WTC11 (cell line): ENCODE measurements around the gene YTHDC2. TPM values are rescaled to one million over a fixed set of nuclear protein-coding genes. Genes with fewer than 3 reads are reported as not detected.

ENCODE experiments used
- ATAC-seq: fragments of 200-7000 bp; cut with Tn5 transposase; 2 replicates; pipeline ENCODE4 v1.10.0; 2021; ENCODE audit warnings: mild to moderate bottlenecking, moderate library complexity
- CTCF ChIA-PET: fragments of 300-600 bp; sonication (Branson Sonifier 250); formaldehyde crosslinking; loops from one replicate; lab custom pipeline; 2021; ENCODE audit warnings: antibody characterized with exemption; lab: Charles Lee
- POLR2A ChIA-PET: fragments of 350-600 bp; sonication (Branson Sonifier 250); formaldehyde crosslinking; loops from one replicate; lab custom pipeline; 2021; ENCODE audit warnings: antibody characterized with exemption; lab: Charles Lee
- DNase-seq: peaks from one replicate; pipeline ENCODE4 v3.0.0; 2021; ENCODE audit warnings: low spot score
- H3K27ac Mint-ChIP-seq: 2 replicates; pipeline ENCODE4 v1.8.0; 2021; ENCODE audit warnings: mixed read lengths
- H3K27me3 Mint-ChIP-seq: 2 replicates; pipeline ENCODE4 v1.8.0; 2021; ENCODE audit warnings: low read depth, mild to moderate bottlenecking, moderate library complexity, mixed read lengths
- H3K36me3 Mint-ChIP-seq: 2 replicates; pipeline ENCODE4 v1.8.0; 2021; ENCODE audit warnings: mixed read lengths
- H3K4me1 Mint-ChIP-seq: 2 replicates; pipeline ENCODE4 v1.8.0; 2022; ENCODE audit warnings: mixed read lengths
- H3K4me3 Mint-ChIP-seq: 2 replicates; pipeline ENCODE4 v1.8.0; 2021; ENCODE audit warnings: mild to moderate bottlenecking, moderate library complexity, mixed read lengths
- H3K9me3 Mint-ChIP-seq: 2 replicates; pipeline ENCODE4 v1.8.0; 2021; ENCODE audit warnings: mixed read lengths
- ATF6 ChIP-seq: sonication (generic); formaldehyde crosslinking; IDR thresholded peaks from 2 replicates; pipeline ENCODE4 v1.8.1; 2023; ENCODE audit warnings: mild to moderate bottlenecking, missing genetic modification reagents
- E2F5 ChIP-seq: sonication (generic); formaldehyde crosslinking; IDR thresholded peaks from 2 replicates; pipeline ENCODE4 v1.8.1; 2022; ENCODE audit warnings: mild to moderate bottlenecking, moderate library complexity, missing genetic modification reagents
- ELF4 ChIP-seq: sonication (generic); formaldehyde crosslinking; IDR thresholded peaks from 2 replicates; pipeline ENCODE4 v1.8.1; 2022; ENCODE audit warnings: low read depth, mild to moderate bottlenecking, moderate library complexity, missing genetic modification reagents
- FOXJ3 ChIP-seq: sonication (generic); formaldehyde crosslinking; IDR thresholded peaks from 2 replicates; pipeline ENCODE4 v1.9.0; 2021; ENCODE audit warnings: missing genetic modification reagents, mild to moderate bottlenecking, borderline replicate concordance
- FOXP1 ChIP-seq: sonication (generic); formaldehyde crosslinking; IDR thresholded peaks from 2 replicates; pipeline ENCODE4 v1.8.0; 2022; ENCODE audit warnings: missing genetic modification reagents, mild to moderate bottlenecking, moderate library complexity, borderline replicate concordance
- HMGA2 ChIP-seq: fragments of 250-450 bp; sonication (Bioruptor Pico); IDR thresholded peaks from 2 replicates; pipeline ENCODE4 v1.4.0; 2021; ENCODE audit warnings: mild to moderate bottlenecking, moderate library complexity
- NFYB ChIP-seq: sonication (generic); formaldehyde crosslinking; conservative IDR thresholded peaks from 2 replicates; pipeline ENCODE4 v1.8.0; 2022; ENCODE audit warnings: low read depth, missing genetic modification reagents
- OVOL2 ChIP-seq: fragments of 250-450 bp; sonication (Bioruptor Pico); IDR thresholded peaks from 2 replicates; pipeline ENCODE4 v1.9.0; 2021; ENCODE audit warnings: mild to moderate bottlenecking, borderline replicate concordance
- PRRX2 ChIP-seq: fragments of 250-450 bp; sonication (Bioruptor Pico); IDR thresholded peaks from 2 replicates; pipeline ENCODE4 v1.8.0; 2021; ENCODE audit warnings: mild to moderate bottlenecking
- SMAD3 ChIP-seq: sonication (generic); formaldehyde crosslinking; IDR thresholded peaks from 2 replicates; pipeline ENCODE4 v1.8.0; 2022; ENCODE audit warnings: missing genetic modification reagents, mild to moderate bottlenecking, borderline replicate concordance
- SOX15 ChIP-seq: fragments of 250-450 bp; sonication (Bioruptor Pico); IDR thresholded peaks from 2 replicates; pipeline ENCODE4 v1.9.0; 2021; ENCODE audit warnings: mild to moderate bottlenecking
- TEAD1 ChIP-seq: sonication (generic); formaldehyde crosslinking; IDR thresholded peaks from 2 replicates; pipeline ENCODE4 v1.8.0; 2022; ENCODE audit warnings: mild to moderate bottlenecking, missing genetic modification reagents
- TEAD4 ChIP-seq: sonication (generic); formaldehyde crosslinking; IDR thresholded peaks from 2 replicates; pipeline ENCODE4 v1.8.0; 2022; ENCODE audit warnings: mild to moderate bottlenecking, missing genetic modification reagents
- TP53 ChIP-seq: sonication (generic); formaldehyde crosslinking; IDR thresholded peaks from 2 replicates; pipeline ENCODE4 v1.8.1; 2023; ENCODE audit warnings: mild to moderate bottlenecking, missing genetic modification reagents
- ZBTB21 ChIP-seq: sonication (generic); formaldehyde crosslinking; IDR thresholded peaks from 2 replicates; pipeline ENCODE4 v1.8.1; 2023; ENCODE audit warnings: mild to moderate bottlenecking, missing genetic modification reagents, borderline replicate concordance
- ZBTB43 ChIP-seq: sonication (generic); formaldehyde crosslinking; IDR thresholded peaks from 2 replicates; pipeline ENCODE4 v1.8.1; 2023; ENCODE audit warnings: mild to moderate bottlenecking, missing genetic modification reagents
- ZNF121 ChIP-seq: sonication (generic); formaldehyde crosslinking; IDR thresholded peaks from 2 replicates; pipeline ENCODE4 v1.8.0; 2023; ENCODE audit warnings: missing genetic modification reagents
- ZNF317 ChIP-seq: sonication (generic); formaldehyde crosslinking; IDR thresholded peaks from 2 replicates; pipeline ENCODE4 v1.8.1; 2023; ENCODE audit warnings: low read depth, mild to moderate bottlenecking, moderate library complexity, missing genetic modification reagents, borderline replicate concordance
- ZNF416 ChIP-seq: fragments of 250-450 bp; sonication (Bioruptor Pico); IDR thresholded peaks from 2 replicates; pipeline ENCODE4 v1.9.0; 2021; ENCODE audit warnings: mild to moderate bottlenecking, inconsistent platforms
- ZNF423 ChIP-seq: fragments of 250-450 bp; sonication (Bioruptor Pico); IDR thresholded peaks from 2 replicates; pipeline ENCODE4 v2.1.2; 2022; ENCODE audit warnings: mild to moderate bottlenecking, moderate library complexity
- total RNA-seq: library from RNA; stranded (reverse); gene quantifications from 3 replicates; pipeline ENCODE4 v1.2.3, GENCODE V29; 2021
- TF ChIP-seq, protein P1 (sequence below): fragments of 250-450 bp; sonication (Bioruptor Pico); IDR thresholded peaks from 2 replicates; pipeline ENCODE4 v2.1.2; 2022; ENCODE audit warnings: mild to moderate bottlenecking, moderate library complexity
- TF ChIP-seq, protein P2 (sequence below): fragments of 250-450 bp; sonication (Bioruptor Pico); IDR thresholded peaks from 2 replicates; pipeline ENCODE4 v1.9.0; 2021; ENCODE audit warnings: mild to moderate bottlenecking
- TF ChIP-seq, protein P3 (sequence below): fragments of 250-450 bp; sonication (Bioruptor Pico); IDR thresholded peaks from 2 replicates; pipeline ENCODE4 v1.9.0; 2021; ENCODE audit warnings: mild to moderate bottlenecking, borderline replicate concordance

The YTHDC2 gene
- total RNA-seq, 1 experiment from 2014 or later = 21.6 TPM

- TF ChIP-seq FOXP1 (CRISPR knock-in tag) = no peak
- no peak for TF ChIP-seq PRRX2
- no peak for TF ChIP-seq ELF4
- TF ChIP-seq OVOL2 (CRISPR knock-in tag) = no peak
Observed at GRCh38 chr5:113491022-113491421, 22.5 kb upstream of the YTHDC2 start (continued).

DNA sequence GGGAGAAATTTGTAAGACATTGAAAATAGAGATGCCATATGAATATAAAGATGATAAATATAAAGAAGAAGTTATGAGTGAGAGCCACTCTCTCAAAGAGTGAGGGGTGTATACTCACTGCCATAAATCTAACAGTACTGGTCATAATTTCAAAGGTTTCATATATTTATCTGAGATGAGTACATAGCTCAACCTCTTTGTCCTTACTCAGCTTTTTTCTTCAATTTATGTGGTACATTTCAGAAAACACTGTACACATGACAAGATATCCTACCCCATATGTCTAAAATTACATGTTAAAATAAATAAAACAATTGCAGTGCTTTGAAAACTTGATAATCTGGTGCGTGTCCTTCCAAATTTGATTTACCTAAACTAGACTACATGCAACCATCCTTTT, 20.0 kb upstream of the YTHDC2 start:
- no peak for DNase-seq
- H3K27me3 Mint-ChIP-seq = peaks cover 38% of the 10 kb centered on the region
- TF ChIP-seq NFYB (CRISPR knock-in tag) (no peak), ZNF423 (CRISPR knock-in tag) (no peak), FOXJ3 (CRISPR knock-in tag) (no peak), SOX15 (CRISPR knock-in tag) (no peak), ATF6 (no peak), ZNF416 (CRISPR knock-in tag) (no peak), TEAD4 (CRISPR knock-in tag) (no peak), ZNF317 (CRISPR knock-in tag) (no peak), ZBTB21 (CRISPR knock-in tag) (no peak), ZNF121 (CRISPR knock-in tag) (no peak), TP53 (CRISPR knock-in tag) (no peak), HMGA2 (CRISPR knock-in tag) (no peak), TEAD1 (no peak), SMAD3 (no peak), ZBTB43 (CRISPR knock-in tag) (no peak), E2F5 (CRISPR knock-in tag) (no peak)
- TF ChIP-seq, protein P1, sequence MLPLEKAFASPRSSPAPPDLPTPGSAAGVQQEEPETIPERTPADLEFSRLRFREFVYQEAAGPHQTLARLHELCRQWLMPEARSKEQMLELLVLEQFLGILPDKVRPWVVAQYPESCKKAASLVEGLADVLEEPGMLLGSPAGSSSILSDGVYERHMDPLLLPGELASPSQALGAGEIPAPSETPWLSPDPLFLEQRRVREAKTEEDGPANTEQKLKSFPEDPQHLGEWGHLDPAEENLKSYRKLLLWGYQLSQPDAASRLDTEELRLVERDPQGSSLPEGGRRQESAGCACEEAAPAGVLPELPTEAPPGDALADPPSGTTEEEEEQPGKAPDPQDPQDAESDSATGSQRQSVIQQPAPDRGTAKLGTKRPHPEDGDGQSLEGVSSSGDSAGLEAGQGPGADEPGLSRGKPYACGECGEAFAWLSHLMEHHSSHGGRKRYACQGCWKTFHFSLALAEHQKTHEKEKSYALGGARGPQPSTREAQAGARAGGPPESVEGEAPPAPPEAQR (CRISPR knock-in tag) = no peak
- TF ChIP-seq, protein P2, sequence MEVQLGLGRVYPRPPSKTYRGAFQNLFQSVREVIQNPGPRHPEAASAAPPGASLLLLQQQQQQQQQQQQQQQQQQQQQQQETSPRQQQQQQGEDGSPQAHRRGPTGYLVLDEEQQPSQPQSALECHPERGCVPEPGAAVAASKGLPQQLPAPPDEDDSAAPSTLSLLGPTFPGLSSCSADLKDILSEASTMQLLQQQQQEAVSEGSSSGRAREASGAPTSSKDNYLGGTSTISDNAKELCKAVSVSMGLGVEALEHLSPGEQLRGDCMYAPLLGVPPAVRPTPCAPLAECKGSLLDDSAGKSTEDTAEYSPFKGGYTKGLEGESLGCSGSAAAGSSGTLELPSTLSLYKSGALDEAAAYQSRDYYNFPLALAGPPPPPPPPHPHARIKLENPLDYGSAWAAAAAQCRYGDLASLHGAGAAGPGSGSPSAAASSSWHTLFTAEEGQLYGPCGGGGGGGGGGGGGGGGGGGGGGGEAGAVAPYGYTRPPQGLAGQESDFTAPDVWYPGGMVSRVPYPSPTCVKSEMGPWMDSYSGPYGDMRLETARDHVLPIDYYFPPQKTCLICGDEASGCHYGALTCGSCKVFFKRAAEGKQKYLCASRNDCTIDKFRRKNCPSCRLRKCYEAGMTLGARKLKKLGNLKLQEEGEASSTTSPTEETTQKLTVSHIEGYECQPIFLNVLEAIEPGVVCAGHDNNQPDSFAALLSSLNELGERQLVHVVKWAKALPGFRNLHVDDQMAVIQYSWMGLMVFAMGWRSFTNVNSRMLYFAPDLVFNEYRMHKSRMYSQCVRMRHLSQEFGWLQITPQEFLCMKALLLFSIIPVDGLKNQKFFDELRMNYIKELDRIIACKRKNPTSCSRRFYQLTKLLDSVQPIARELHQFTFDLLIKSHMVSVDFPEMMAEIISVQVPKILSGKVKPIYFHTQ (CRISPR knock-in tag) = no peak
- TF ChIP-seq, protein P3, sequence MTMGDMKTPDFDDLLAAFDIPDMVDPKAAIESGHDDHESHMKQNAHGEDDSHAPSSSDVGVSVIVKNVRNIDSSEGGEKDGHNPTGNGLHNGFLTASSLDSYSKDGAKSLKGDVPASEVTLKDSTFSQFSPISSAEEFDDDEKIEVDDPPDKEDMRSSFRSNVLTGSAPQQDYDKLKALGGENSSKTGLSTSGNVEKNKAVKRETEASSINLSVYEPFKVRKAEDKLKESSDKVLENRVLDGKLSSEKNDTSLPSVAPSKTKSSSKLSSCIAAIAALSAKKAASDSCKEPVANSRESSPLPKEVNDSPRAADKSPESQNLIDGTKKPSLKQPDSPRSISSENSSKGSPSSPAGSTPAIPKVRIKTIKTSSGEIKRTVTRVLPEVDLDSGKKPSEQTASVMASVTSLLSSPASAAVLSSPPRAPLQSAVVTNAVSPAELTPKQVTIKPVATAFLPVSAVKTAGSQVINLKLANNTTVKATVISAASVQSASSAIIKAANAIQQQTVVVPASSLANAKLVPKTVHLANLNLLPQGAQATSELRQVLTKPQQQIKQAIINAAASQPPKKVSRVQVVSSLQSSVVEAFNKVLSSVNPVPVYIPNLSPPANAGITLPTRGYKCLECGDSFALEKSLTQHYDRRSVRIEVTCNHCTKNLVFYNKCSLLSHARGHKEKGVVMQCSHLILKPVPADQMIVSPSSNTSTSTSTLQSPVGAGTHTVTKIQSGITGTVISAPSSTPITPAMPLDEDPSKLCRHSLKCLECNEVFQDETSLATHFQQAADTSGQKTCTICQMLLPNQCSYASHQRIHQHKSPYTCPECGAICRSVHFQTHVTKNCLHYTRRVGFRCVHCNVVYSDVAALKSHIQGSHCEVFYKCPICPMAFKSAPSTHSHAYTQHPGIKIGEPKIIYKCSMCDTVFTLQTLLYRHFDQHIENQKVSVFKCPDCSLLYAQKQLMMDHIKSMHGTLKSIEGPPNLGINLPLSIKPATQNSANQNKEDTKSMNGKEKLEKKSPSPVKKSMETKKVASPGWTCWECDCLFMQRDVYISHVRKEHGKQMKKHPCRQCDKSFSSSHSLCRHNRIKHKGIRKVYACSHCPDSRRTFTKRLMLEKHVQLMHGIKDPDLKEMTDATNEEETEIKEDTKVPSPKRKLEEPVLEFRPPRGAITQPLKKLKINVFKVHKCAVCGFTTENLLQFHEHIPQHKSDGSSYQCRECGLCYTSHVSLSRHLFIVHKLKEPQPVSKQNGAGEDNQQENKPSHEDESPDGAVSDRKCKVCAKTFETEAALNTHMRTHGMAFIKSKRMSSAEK (CRISPR knock-in tag) = no peak
- TF ChIP-seq, all 79 proteins: peak for 0
- H3K4me3 Mint-ChIP-seq = no peak overlapping the region
- no peak for ATAC-seq
- H3K27ac Mint-ChIP-seq = no peak overlapping the region
- H3K4me1 Mint-ChIP-seq = 0 out of 2 replicates have a peak, but pooled peaks cover 3% of the 10 kb centered on the region
- peaks cover 30% of the 10 kb centered on the region for H3K9me3 Mint-ChIP-seq
- H3K36me3 Mint-ChIP-seq = peaks cover 28% of the 10 kb centered on the region
- POLR2A ChIA-PET = no interaction called here
- CTCF ChIA-PET = no interaction called here
